Endothelial cell of umbilical vein (primary cell): Measurements from ENCODE around the gene AQP9.

ENCODE experiments used
- CTCF ChIP-seq, 2 donors: IDR thresholded peaks; 1 replicate in 1 of 2; 2 replicates in 1 of 2; pipeline ENCODE4 v1.5.1; 2011; ENCODE audit warnings: low read length in 2 of 2, mild to moderate bottlenecking in 2 of 2, moderate library complexity in 2 of 2, control low read depth in 1 of 2, inconsistent platforms in 1 of 2, low read depth in 1 of 2; ENCODE audit not compliant: insufficient read depth in 1 of 2; ENCODE audit errors: extremely low read depth in 1 of 2
- EZH2 ChIP-seq: IDR thresholded peaks from 2 replicates; pipeline ENCODE4 v1.6.1; 2012; ENCODE audit warnings: borderline replicate concordance, low read depth, mild to moderate bottlenecking, moderate library complexity, low read length, inconsistent platforms; ENCODE audit not compliant: severe bottlenecking
- FOS ChIP-seq: IDR thresholded peaks from 2 replicates; pipeline ENCODE4 v1.6.1; 2011; ENCODE audit warnings: mild to moderate bottlenecking, low read length, moderate library complexity, borderline replicate concordance; ENCODE audit not compliant: insufficient read depth
- JUN ChIP-seq: IDR thresholded peaks from 2 replicates; pipeline ENCODE4 v1.6.1; 2011; ENCODE audit warnings: borderline replicate concordance, low read depth; ENCODE audit not compliant: insufficient read length, insufficient read depth
- MYC ChIP-seq: IDR thresholded peaks from one replicate; pipeline ENCODE4 v1.6.1; 2011; ENCODE audit warnings: mild to moderate bottlenecking, low read depth, low read length
- POLR2A ChIP-seq: IDR thresholded peaks from 2 replicates; pipeline ENCODE4 v1.6.1; 2012; ENCODE audit warnings: low read depth, mild to moderate bottlenecking, control low read depth, low read length
- POLR2AphosphoS5 ChIP-seq: IDR thresholded peaks from 2 replicates; pipeline ENCODE4 v1.6.1; 2012; ENCODE audit warnings: low read depth, mild to moderate bottlenecking, control low read depth, low read length, moderate library complexity; ENCODE audit not compliant: insufficient read depth

DNA sequence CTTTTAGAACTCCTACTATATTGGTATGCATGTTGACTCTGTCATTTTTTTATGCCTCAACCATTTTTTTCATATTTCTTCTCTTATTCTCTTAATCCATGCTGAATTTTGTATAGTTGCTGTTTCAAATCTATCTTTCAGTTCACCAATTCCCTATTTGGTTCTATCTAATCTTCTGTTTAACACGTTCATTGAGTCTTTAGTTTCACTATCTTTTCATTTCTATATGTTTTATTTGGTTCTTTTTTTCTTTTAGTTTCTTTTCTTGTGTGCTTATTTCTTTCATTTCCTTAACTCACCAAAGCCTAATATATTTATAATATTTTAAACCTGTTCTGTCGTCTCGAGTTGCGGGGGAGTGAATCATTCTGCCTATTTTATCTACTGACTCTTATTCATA is 8.0 kb downstream of the AQP9 start:
- TF ChIP-seq CTCF (IDR thresholded peaks at IDR 0.05; ENCODE audit: extremely low read depth in 1 of 2, insufficient read depth in 1 of 2, low read depth in 1 of 2, low read length in 2 of 2), result no peak
- TF ChIP-seq MYC, result no peak
- TF ChIP-seq EZH2, result no peak
- no peak for TF ChIP-seq POLR2A
- no peak for TF ChIP-seq FOS
- no peak for TF ChIP-seq JUN
- TF ChIP-seq POLR2AphosphoS5, result no peak
